Central memory CD8-positive, alpha-beta T cell (primary cell): ENCODE measurements around the gene IL21R.

Experiments used
- ATAC-seq: fragments of 150-1000 bp; cut with Tn5 transposase; replicated peaks from 2 replicates; pipeline ENCODE4 v1.10.0; 2022; ENCODE audit warnings: mild to moderate bottlenecking, moderate FRiP score, moderate number of reproducible peaks; ENCODE audit not compliant: poor library complexity, severe bottlenecking; ENCODE audit errors: extremely low read depth
- DNase-seq, 2 donors: peaks; one replicate each; pipeline ENCODE4 v3.0.0; 2021; ENCODE audit warnings: low spot score in 2 of 2
- H3K27ac Mint-ChIP-seq: one replicate; pipeline ENCODE4 v1.8.0; 2022; ENCODE audit warnings: low read depth, mild to moderate bottlenecking, moderate library complexity, mixed read lengths
- H3K27me3 Mint-ChIP-seq: one replicate; pipeline ENCODE4 v1.8.0; 2022; ENCODE audit warnings: mixed read lengths
- H3K36me3 Mint-ChIP-seq: one replicate; pipeline ENCODE4 v1.8.0; 2022; ENCODE audit warnings: mild to moderate bottlenecking, moderate library complexity, mixed read lengths; ENCODE audit not compliant: insufficient read depth
- H3K4me1 Mint-ChIP-seq: one replicate; pipeline ENCODE4 v1.8.0; 2022; ENCODE audit warnings: mixed read lengths
- H3K4me3 Mint-ChIP-seq: one replicate; pipeline ENCODE4 v1.8.0; 2022; ENCODE audit warnings: mild to moderate bottlenecking, moderate library complexity, mixed read lengths
- H3K9me3 Mint-ChIP-seq: one replicate; pipeline ENCODE4 v1.8.0; 2022; ENCODE audit warnings: mixed read lengths

Gene IL21R

DNA sequence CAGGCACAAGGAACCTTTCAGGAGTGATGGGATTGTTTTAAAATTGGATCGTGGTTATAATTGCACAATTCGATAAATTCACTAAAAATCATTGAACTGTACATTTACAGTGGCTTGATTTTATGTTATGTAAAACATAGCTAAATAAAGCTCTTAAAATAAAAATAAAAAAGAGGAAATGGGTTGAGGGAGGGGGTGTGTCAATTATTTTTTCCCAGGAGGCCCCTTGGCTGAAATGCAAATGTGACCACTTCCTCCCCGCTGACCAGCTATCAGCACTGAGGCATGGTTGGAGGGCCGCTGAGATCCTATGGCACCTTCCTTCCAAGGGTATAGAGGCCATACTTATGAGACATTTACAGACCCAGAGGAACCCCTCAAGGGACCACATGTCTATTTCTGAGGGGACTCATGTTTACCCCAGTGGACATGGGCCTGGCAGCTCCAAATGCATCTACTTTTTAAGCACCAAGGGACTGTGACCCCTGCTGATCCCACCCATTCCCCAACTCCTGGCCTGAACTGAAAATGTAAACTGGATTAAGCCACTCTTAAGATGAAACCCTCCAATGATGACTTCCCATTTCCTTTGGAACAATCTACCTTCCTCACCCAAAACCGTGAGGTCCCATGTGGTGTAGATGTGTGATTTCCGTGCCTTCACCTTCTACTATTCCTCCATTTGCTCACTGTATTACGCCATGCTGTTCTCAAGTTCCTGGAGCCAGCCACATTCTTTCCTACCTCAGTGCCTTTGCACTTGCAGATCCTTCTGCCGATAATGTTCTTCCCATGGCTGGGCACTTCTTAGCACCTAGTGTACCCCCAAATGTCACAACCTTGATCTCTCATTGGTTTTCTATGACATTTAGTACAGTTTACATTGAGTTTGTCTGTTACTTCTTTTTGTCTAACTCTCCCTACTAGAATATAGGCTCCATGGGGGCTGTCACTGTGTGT, 2.8 kb upstream of the IL21R start:
- H3K27ac Mint-ChIP-seq, result no peak overlapping the region
- H3K4me3 Mint-ChIP-seq, result no peak overlapping the region
- H3K36me3 Mint-ChIP-seq, result peaks cover 26% of the 10 kb centered on the region
- peaks cover 6% of the 10 kb centered on the region for H3K9me3 Mint-ChIP-seq
- DNase-seq, result no peak
- ATAC-seq, result no peak
- H3K4me1 Mint-ChIP-seq, result peaks cover 62% of the 10 kb centered on the region
- no peaks in the 10 kb centered on the region for H3K27me3 Mint-ChIP-seq

DNA sequence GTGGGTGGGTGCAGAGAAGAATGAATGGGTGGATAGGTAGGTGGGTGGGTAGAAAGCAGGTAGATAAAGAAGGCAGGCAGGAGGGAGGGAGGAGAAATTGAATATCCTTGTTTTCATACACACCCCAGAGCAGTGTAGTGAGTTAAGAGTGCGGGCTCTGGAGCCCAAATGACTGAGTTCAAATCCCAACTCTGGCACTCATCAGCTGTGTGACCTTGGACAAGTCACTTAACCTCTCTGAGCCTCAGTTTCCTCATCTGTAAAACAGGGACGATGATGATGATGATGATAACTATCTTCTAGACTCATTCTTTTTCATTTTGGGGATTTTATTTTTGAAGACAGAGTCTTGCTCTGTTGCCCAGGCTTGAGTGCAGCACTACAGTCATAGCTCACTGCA, 2.0 kb upstream of the IL21R start:
- Mint-ChIP-seq H3K9me3 (no peaks in the 10 kb centered on the region), H3K27me3 (no peaks in the 10 kb centered on the region), H3K27ac (peak overlapping the region; percentile 41), H3K4me3 (no peak overlapping the region), H3K4me1 (peaks cover 65% of the 10 kb centered on the region), H3K36me3 (peaks cover 31% of the 10 kb centered on the region)
- no peak for DNase-seq
- no peak for ATAC-seq

DNA sequence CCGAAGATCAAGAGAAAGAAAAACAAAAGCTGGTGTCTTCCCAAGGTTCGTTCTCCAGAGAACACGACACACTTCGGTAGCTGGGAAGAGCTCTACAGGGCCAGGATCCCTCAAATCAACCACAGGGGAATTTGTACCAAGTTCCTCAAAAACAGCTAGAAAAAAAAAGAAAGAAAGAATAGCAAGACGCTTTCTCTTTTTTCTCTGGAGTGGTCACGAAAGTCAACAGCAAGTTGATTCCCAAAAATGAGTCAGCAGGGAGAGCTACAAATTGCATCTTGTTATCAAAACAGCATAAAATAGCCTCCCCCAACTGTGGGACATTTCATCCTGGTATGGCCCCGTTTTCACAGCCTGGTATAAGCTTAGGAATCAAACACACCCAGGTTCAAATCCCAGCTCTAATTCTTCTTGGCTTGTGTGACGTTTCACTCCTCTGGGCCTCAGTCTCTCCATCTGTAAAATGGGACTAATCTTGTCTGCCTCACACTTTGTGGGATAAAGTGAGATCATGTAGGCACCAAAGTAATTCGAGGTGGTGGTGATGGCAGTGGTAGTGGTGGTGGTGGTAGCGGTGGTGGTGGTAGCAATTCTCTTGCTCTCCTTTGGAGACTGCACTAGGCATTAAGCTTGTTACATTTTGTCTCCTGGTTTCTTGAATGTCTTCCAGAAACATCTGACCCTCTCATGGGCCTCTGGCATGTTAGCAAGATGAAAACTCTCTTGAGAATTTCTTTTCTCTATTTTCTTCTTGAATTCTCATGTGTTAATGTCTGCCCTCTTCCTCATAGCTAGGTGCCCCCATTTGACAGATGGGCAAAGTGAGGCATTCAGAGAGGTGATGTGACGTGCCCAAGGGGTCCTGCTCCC, 988 bp upstream of the IL21R start:
- Mint-ChIP-seq H3K4me1 (peaks cover 70% of the 10 kb centered on the region), H3K4me3 (peak overlapping the region; percentile 98), H3K36me3 (peaks cover 36% of the 10 kb centered on the region), H3K27me3 (no peaks in the 10 kb centered on the region), H3K9me3 (no peaks in the 10 kb centered on the region), H3K27ac (peak overlapping the region; percentile 100)
- no peak for ATAC-seq
- no peak for DNase-seq

DNA sequence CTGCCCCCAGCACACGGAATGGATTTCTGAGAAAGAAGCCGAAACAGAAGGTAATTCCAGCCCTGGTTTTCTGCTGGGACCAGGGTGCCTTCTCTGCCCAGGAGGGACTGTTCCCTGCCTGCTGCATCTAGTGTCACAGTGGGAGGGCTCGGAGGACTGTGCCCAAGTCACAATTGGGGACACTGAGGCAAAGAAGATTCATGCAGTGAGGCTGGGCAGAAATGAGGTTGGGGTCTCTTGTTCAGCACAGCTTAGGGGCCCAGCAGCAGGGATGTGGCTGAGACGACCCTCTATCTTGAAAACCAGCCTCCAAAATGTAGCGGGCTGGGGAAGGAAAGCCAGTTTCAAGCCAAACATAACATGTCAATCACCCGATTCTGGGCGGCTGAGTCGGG, 592 bp downstream of the IL21R start:
- Mint-ChIP-seq H3K27ac (peak overlapping the region; percentile 100), H3K4me3 (peak overlapping the region; percentile 98), H3K36me3 (peaks cover 46% of the 10 kb centered on the region), H3K4me1 (peaks cover 86% of the 10 kb centered on the region), H3K9me3 (no peaks in the 10 kb centered on the region), H3K27me3 (no peaks in the 10 kb centered on the region)
- no peak for DNase-seq
- ATAC-seq, result no peak

DNA sequence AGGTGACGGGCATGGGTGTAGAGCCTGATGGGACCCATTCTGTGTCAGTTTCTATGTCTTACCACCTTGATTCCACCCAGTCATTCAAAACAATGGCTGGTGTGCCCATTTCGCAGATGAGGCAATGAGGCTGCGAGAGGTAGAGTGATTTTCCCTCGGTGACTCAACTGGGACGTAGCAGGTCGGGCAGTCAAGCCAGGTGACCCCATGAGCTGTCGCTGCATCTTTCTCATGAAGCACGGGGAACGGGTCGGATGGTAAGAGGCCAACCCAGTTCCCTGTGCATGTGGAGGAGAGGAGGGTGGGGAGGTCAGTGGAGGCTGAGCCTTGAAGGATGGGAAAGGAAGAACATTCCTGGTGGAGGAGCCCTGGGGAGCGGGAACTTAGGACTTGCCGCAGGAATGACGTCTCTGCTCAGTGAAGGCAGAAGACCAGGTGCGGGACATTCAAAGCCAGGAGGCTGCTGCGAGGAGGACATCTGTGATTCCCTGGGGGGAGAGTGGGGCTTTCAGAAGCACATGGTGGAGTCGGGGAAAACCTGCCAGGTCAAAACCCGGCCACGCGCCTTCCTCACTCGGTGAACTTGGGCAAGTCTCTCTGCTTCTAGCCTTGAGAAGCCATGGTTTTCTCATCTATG, 1.1 kb downstream of the IL21R start:
- Mint-ChIP-seq H3K4me1 (peaks cover 91% of the 10 kb centered on the region), H3K9me3 (no peaks in the 10 kb centered on the region), H3K36me3 (peaks cover 50% of the 10 kb centered on the region), H3K27ac (peak overlapping the region; percentile 100), H3K4me3 (peak overlapping the region; percentile 98), H3K27me3 (no peaks in the 10 kb centered on the region)
- ATAC-seq, result no peak
- DNase-seq, result no peak

DNA sequence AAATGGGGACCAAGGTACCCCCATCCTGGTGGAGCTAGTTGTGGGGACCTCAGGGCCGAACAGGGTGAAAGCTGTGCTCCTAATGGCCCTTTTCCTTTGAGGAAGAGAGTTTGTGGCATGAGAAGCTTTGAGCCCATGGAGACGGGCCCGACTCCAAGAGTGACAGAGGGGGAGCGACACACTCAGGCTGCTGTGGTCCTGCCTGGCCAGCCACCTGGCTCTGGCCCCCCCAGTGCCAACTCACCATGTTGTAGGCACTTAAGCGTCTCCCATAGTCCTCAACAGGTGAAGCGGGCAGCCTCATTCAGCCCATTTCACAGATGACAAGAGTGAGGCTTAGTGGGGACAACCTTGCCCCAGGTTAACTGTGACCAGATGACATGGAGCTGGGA, 1.6 kb downstream of the IL21R start:
- H3K9me3 Mint-ChIP-seq, result no peaks in the 10 kb centered on the region
- H3K27ac Mint-ChIP-seq, result peak overlapping the region; percentile 100
- DNase-seq (no peak), ATAC-seq (no peak)
- H3K4me1 Mint-ChIP-seq, result peaks cover 93% of the 10 kb centered on the region
- peak overlapping the region; percentile 98 for H3K4me3 Mint-ChIP-seq
- H3K36me3 Mint-ChIP-seq, result peaks cover 53% of the 10 kb centered on the region
- no peaks in the 10 kb centered on the region for H3K27me3 Mint-ChIP-seq

DNA sequence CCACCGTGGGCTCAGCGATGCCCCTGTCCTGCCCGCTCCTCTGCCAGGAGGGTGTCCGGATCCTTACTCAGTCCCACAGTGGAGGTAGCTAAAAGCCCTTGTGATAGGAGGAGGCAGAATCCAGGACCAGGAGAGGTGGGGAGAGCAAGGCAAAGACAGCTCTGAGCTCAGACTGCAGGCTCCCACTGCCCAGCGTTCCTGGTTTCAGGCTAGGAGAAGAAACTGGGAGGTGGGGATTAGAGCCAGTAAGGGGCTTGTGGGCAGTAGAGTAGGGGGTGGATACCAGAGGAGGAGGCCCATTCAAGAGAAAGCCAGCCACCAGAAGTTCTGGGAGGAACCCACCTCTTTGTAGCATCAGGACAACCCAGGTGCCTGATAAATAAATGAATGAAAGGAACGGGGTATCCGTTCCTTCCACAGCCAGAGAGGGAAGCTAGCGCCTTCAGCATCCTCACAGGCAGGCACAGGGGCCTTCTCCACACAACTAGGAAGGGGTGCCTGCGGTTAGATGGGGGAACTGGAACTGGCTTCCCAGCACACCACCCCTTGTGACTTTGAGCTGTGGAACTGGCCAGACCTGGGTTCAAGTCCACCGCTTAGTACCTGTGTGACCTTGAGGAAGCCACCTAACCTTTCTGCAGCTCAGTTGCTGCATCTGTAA, 2.3 kb downstream of the IL21R start:
- Mint-ChIP-seq H3K27me3 (no peaks in the 10 kb centered on the region), H3K27ac (peak overlapping the region; percentile 100), H3K4me1 (peaks cover 92% of the 10 kb centered on the region), H3K36me3 (peaks cover 53% of the 10 kb centered on the region), H3K9me3 (no peaks in the 10 kb centered on the region), H3K4me3 (peak overlapping the region; percentile 98)
- ATAC-seq (no peak), DNase-seq (no peak)

DNA sequence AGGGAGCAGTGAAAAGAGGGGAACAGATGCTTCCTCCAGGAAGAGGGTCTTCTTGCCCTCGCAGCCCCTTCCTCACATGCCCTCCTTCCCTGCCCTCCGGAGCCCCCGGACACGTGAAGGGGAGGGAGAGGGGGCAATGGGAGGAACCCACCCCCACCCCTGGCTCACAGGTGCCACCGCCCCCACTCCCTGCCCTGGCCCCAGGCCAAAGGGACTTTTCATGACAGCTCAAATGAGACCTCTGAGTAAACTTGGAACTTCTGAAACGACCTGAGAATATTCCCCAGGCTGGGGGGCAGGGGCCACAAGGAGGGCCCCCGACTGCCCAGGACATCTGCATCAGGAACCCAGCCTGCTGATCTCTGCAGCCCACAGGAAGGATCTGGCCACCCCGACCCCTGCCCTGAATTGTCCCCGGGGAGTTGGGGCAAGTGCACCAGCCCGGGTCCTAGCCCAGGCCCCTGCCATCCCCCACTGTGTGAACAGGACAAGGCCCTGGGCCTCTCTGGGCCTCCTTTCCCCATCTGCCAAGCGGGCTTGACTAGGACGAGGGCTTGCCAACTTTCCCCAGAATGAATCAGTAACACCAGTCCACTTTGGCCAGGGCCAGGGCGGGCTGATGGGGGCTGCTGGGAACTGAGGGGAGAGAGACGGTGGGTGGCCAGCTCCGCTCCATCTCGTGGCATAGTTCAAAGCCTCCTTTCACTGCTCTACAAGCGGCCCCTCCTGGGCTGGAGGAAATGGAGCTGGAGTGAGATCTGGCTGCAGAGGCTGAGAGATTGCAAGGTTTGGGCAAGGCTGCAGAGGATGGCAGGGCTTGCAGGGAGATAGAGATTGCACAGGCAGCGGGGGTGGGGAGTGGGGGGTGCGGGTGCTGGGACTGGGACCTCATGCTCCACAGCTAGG, 3.8 kb downstream of the IL21R start:
- ATAC-seq (no peak), DNase-seq (no peak)
- Mint-ChIP-seq H3K9me3 (no peaks in the 10 kb centered on the region), H3K4me3 (peak overlapping the region; percentile 98), H3K27ac (peak overlapping the region; percentile 100), H3K4me1 (peaks cover 81% of the 10 kb centered on the region), H3K27me3 (no peaks in the 10 kb centered on the region), H3K36me3 (peaks cover 58% of the 10 kb centered on the region)

DNA sequence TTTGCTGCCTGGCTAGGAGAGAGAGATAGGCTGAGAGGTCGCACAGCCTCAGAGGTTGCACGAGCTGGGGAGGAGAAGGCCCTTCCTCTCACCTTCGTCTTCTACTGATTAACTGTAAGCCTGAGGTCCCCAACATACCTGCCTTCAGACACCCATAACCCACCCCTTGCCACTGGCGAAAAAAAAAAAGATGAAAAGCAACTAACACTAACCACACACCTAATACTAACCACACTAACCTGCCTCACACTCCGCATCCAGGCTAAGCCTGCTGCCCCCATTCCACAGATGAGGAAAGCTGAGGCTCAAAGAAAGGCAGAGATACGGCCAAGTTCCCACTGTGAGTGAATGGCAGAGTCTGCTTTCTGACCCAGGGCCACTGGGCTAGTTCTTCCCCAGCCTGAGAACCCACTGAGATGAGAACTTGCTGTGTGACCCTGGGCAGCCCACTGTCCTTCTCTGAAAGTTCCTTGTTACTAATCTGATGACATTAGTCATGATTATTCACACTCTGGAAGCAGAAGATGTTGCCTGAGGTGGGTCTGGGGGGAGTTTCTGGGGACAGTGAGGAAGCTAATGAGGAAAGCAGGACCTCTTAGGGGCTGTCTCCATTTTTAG, 4.6 kb downstream of the IL21R start:
- ATAC-seq, result no peak
- Mint-ChIP-seq H3K27me3 (no peaks in the 10 kb centered on the region), H3K4me3 (peak overlapping the region; percentile 98), H3K4me1 (peaks cover 81% of the 10 kb centered on the region), H3K27ac (peak overlapping the region; percentile 100), H3K36me3 (peaks cover 60% of the 10 kb centered on the region), H3K9me3 (no peaks in the 10 kb centered on the region)
- no peak for DNase-seq

DNA sequence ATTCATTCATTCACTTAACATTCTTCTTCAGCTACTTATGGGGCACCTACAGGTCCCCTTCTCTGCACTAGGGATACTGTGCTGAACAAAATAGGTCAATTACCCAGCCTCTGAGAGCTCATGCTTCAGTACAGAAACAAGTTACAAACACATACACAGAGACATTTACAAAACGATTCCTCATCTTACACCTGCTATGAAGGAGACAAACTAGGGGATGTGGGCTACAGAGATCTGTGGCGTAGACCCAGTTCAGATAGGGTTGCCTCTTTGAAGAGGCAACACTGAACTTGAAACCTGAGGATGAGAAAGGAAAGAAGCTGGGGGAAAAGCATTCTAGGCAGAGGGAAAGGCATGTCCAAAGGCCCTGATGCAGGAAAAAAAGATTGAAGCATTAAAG, 5.2 kb downstream of the IL21R start:
- Mint-ChIP-seq H3K4me3 (peak overlapping the region; percentile 98), H3K9me3 (no peaks in the 10 kb centered on the region), H3K4me1 (peaks cover 81% of the 10 kb centered on the region), H3K36me3 (peaks cover 56% of the 10 kb centered on the region), H3K27me3 (no peaks in the 10 kb centered on the region), H3K27ac (peak overlapping the region; percentile 100)
- DNase-seq (no peak), ATAC-seq (peak; percentile 21)

DNA sequence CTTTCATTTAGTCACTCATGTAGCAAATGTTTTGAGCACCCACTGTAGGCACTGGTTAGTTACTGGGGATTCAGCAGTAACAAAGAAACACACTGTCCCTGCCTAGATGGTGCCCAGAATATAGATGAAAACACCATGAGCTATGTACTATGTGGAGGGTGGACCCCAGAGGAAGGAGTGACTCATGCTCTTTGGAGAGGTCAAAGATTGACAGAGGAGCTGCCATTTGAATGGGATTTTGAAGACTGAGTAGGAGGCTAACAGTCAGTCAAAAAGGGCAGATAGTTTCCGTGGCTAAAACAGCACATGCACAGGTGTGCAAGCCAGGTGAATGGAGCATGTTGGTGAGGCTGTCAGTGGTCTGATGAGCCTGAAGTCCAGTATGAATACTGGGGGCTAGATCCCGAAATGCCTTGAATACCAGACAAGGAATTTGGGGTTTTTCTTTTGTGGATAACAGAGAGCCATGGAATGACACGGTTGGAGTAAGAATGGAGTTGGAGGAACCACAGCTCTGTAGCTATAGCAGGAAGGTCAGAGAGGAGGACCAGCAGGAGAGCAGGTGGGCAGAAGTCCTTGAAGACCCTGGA, 6.1 kb downstream of the IL21R start:
- no peaks in the 10 kb centered on the region for H3K9me3 Mint-ChIP-seq
- H3K4me1 Mint-ChIP-seq, result peaks cover 80% of the 10 kb centered on the region
- peak overlapping the region; percentile 98 for H3K4me3 Mint-ChIP-seq
- no peak for DNase-seq
- ATAC-seq, result peak; percentile 36
- H3K36me3 Mint-ChIP-seq, result peaks cover 51% of the 10 kb centered on the region
- peak overlapping the region; percentile 100 for H3K27ac Mint-ChIP-seq
- no peaks in the 10 kb centered on the region for H3K27me3 Mint-ChIP-seq
